Measurements from ENCODE around the gene PABPC5.

Gene PABPC5

DNA sequence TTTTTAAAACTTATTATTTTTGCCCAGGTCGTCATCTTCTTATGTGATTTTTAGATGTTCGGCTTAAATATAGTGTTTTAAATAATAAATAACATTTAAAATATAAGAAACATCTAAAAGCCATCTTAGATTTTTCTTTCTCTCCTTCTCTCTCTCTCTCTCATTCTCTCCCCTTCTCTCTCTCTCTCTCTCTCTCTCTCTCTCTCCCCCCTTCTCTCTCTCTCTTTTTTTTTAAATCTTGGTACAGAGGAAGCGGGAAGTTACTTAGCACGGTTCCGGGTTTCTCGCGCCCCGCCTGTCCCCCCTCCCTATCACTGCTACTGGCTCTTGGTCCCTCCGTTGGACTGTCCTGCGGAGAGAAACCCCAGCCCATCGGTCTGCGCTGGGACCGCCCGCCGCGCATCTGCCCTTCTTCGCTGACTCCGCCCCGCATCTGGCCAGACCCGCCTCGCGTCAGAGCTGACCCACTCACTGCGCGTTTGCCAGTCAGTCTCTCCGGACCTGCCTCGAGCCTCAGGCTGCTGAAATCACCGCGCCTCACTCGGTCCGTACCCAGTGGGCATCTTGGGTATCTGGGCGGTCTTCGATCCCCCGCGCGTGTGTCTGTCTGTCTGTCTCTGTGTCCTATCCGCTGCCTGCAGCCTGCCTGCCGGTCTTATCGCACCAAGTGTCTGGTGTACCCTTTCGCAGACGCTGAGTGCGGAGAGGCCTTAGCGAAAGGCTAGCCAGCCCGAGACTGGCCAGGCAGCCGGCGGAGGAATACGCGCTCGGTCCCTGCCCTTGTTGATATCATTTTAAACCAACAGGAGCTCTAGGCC, at the start of gene PABPC5:
PABPC5 (plus strand) TSS at position 489 of the 818 bp plus-strand sequence. CDS start 739 bp downstream, outside the sequence.
- no peak for DNase-seq (ENCODE audit: low read depth)

DNA sequence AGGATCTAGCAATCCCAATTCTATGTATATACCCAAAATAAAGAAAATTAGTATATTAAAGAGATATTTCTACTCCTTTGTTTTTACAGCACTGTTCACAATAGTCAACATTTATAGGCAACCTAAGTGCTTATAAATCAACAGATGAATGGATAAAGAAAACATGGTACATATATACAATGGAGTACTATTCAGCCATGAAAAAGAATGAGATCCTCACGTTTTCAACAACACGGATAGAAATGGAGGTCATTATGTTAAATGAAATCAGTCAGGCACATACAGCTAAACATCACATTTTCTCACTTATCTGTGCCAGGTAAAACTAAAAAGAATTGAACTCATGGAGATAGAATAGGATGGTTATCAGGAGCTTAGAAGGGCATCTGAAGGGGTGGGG, 45.6 kb upstream of the PABPC5 start:
- no peak for DNase-seq (ENCODE audit: low read depth)

DNA sequence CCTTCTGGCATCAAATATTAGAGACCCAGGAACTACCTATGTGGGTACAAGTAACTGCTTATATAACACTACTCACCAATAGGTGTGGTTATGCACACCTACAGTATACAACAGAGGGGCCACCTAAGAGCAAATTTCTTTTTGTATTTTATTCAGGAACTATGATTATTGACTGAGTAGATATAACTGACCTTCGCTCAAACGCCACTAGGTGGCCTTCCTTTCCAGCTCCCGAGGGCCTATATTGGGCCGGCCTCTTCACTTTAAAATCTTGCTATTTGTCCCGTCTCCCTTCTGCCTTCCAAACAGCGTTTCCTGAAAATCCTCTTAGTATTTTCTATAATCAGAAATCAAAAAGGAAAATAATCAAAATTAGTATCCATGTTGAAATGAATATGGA, 19.9 kb upstream of the PABPC5 start:
- DNase-seq (ENCODE audit: low read depth): no peak

DNA sequence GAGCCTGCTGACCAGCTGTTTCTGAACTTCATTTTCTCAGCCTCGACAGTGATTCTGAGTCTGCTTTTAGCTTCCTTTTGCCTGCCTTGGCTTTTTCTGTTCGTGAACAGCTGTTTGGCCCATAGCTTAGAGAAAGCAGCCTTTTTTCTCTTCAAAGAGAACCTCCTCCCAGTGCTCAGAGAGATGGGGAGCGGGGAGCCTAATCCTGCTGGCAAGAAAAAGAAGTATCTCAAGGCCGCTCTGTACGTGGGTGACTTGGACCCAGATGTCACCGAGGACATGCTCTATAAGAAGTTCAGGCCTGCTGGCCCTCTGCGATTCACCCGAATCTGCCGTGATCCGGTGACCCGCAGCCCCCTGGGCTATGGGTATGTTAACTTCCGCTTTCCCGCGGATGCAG, 756 bp downstream of the PABPC5 start:
- DNase-seq (ENCODE audit: low read depth): no peak
